Gastrocnemius medialis (tissue), 4 donors: ENCODE results near the gene TET2. TPM values are rescaled to one million over a fixed set of nuclear protein-coding genes. Genes with fewer than 3 reads are reported as not detected.

Source experiments
- ATAC-seq, 2 donors: fragments of 150-250 bp; one replicate each; pipeline ENCODE4 v1.9.1; 2016
- DNase-seq, 2 donors: peaks; one replicate each; pipeline ENCODE4 v3.0.0-alpha.2; 2019
- H3K27ac ChIP-seq, 4 donors: fragments of 200-600 bp; sonication (generic); 1 replicate in 1 of 4; 2 replicates in 3 of 4; pipeline ENCODE4 v1.5.1; 2016 to 2018; ENCODE audit warnings: mild to moderate bottlenecking in 2 of 4, moderate library complexity in 1 of 4
- H3K27me3 ChIP-seq, 3 donors: fragments of 200-600 bp; sonication (generic) in 2 of 3; 1 replicate in 1 of 3; 2 replicates in 2 of 3; pipeline versions ENCODE4 v1.5.1 to v1.6.0; 2016 to 2019; ENCODE audit warnings: mild to moderate bottlenecking in 1 of 3, moderate library complexity in 1 of 3
- H3K36me3 ChIP-seq, 2 donors: fragments of 200-600 bp; sonication (generic) in 1 of 2; one replicate each; pipeline ENCODE4 v1.5.1; 2017 to 2018
- H3K4me1 ChIP-seq, 2 donors: fragments of 200-600 bp; sonication (generic) in 1 of 2; one replicate each; pipeline ENCODE4 v1.5.1; 2016 to 2017; ENCODE audit warnings: mild to moderate bottlenecking in 2 of 2
- H3K4me3 ChIP-seq, 4 donors: fragments of 200-600 bp; sonication (generic) in 3 of 4; 1 replicate in 1 of 4; 2 replicates in 3 of 4; pipeline ENCODE4 v1.5.1; 2016 to 2019; ENCODE audit warnings: mild to moderate bottlenecking in 2 of 4
- H3K9me3 ChIP-seq, 3 donors: fragments of 200-600 bp; sonication (generic) in 2 of 3; 1 replicate in 1 of 3; 2 replicates in 2 of 3; pipeline ENCODE4 v1.5.1; 2016 to 2019
- CTCF ChIP-seq, 5 experiments: fragments of 450-650 bp in 3 of 5; fragments of 200-600 bp in 2 of 5; sonication (generic) in 2 of 5; IDR thresholded peaks in 4 of 5; conservative IDR thresholded peaks in 1 of 5; 1 replicate in 4 of 5; 2 replicates in 1 of 5; pipeline ENCODE4 v1.5.1; 2016 to 2019; ENCODE audit warnings: antibody characterized with exemption in 5 of 5, mild to moderate bottlenecking in 3 of 5, moderate library complexity in 3 of 5
- POLR2A ChIP-seq, 2 donors: fragments of 450-650 bp; IDR thresholded peaks; one replicate each; pipeline ENCODE4 v1.6.1; 2017; ENCODE audit warnings: antibody characterized with exemption in 2 of 2, mild to moderate bottlenecking in 2 of 2, moderate library complexity in 2 of 2
- in situ Hi-C, 4 donors: fragments of 200-750 bp; cut with MboI; loops; one replicate each; pipeline versions ENCODE4 v1.15.0 to v1.8.0; 2017; ENCODE audit warnings: low sequenced_read_pairs in 4 of 4
- intact Hi-C: fragments of 100-400 bp; cut with DNase I; formaldehyde crosslinking; loops from one replicate; pipeline ENCODE4 v1.15.1; 2023; ENCODE audit warnings: low total_unique reads
- total RNA-seq, 4 donors: library from RNA; depleted of rRNA; stranded (reverse); fragments of >200 nt; gene quantifications; one replicate each; pipeline versions ENCODE4 v1.1.0 to v1.2.3, GENCODE V29; 2016

Gene TET2
- total RNA-seq, 4 donors from 2014 or later = 12.9 to 18.0 (median 16.4) TPM

GRCh38 chr4:105274090-105274489 is 127.4 kb downstream of the TET2 start:
- DNase-seq (no peak), ATAC-seq (no peak)
- Histone ChIP-seq H3K4me1 (no peaks in the 10 kb centered on the region), H3K4me3 (no peak overlapping the region), H3K9me3 (no peaks in the 10 kb centered on the region), H3K27ac (no peak overlapping the region), H3K36me3 (peaks cover 0 to 57% of the 10 kb centered on the region in 2 donors), H3K27me3 (no peaks in the 10 kb centered on the region)
- in situ Hi-C loops = no loop called here
- no peak for TF ChIP-seq CTCF (IDR thresholded peaks at IDR 0.05 in 4 of 5, conservative IDR thresholded peaks at IDR 0.05 in 1 of 5)
- TF ChIP-seq POLR2A (IDR thresholded peaks at IDR 0.05) = no peak
- intact Hi-C loops = no loop called here

- DNase-seq = no peak
- no peaks in the 10 kb centered on the region for H3K9me3 ChIP-seq
- intact Hi-C loops (no loop called here), in situ Hi-C loops (no loop called here)
- H3K27ac ChIP-seq = no peak overlapping the region
- no peak for TF ChIP-seq POLR2A (IDR thresholded peaks at IDR 0.05)
- no peak for TF ChIP-seq CTCF (IDR thresholded peaks at IDR 0.05 in 4 of 5, conservative IDR thresholded peaks at IDR 0.05 in 1 of 5)
- peaks cover 0 to 53% of the 10 kb centered on the region in 2 donors for H3K36me3 ChIP-seq
- no peaks in the 10 kb centered on the region for H3K4me1 ChIP-seq
- no peak overlapping the region for H3K4me3 ChIP-seq
- ATAC-seq = no peak
- no peaks in the 10 kb centered on the region for H3K27me3 ChIP-seq
Observed at GRCh38 chr4:105274504-105274903, 127.8 kb downstream of the TET2 start.

DNA sequence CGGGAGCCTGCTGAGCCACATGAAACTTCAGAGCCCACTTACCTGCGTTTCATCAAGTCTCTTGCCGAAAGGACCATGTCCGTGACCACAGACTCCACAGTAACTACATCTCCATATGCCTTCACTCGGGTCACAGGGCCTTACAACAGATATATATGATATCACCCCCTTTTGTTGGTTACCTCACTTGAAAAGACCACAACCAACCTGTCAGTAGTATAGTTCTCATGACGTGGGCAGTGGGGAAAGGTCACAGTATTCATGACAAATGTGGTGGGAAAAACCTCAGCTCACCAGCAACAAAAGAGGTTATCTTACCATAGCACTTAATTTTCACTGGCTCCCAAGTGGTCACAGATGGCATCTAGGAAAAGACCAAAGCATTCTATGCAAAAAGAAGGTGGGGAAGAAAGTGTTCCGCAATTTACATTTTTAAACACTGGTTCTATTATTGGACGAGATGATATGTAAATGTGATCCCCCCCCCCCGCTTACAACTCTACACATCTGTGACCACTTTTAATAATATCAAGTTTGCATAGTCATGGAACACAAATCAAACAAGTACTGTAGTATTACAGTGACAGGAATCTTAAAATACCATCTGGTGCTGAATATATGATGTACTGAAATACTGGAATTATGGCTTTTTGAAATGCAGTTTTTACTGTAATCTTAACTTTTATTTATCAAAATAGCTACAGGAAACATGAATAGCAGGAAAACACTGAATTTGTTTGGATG is 129.9 kb downstream of the TET2 start:
- TF ChIP-seq CTCF (IDR thresholded peaks at IDR 0.05 in 4 of 5, conservative IDR thresholded peaks at IDR 0.05 in 1 of 5) (no peak), POLR2A (IDR thresholded peaks at IDR 0.05) (no peak)
- no peak overlapping the region for H3K4me3 ChIP-seq
- ATAC-seq (no peak), DNase-seq (no peak)
- H3K4me1 ChIP-seq = no peaks in the 10 kb centered on the region
- in situ Hi-C loops = no loop called here
- intact Hi-C loops = no loop called here
- no peak overlapping the region for H3K27ac ChIP-seq
- no peaks in the 10 kb centered on the region for H3K9me3 ChIP-seq
- peaks cover 0 to 35% of the 10 kb centered on the region in 2 donors for H3K36me3 ChIP-seq
- H3K27me3 ChIP-seq = no peaks in the 10 kb centered on the region

DNA sequence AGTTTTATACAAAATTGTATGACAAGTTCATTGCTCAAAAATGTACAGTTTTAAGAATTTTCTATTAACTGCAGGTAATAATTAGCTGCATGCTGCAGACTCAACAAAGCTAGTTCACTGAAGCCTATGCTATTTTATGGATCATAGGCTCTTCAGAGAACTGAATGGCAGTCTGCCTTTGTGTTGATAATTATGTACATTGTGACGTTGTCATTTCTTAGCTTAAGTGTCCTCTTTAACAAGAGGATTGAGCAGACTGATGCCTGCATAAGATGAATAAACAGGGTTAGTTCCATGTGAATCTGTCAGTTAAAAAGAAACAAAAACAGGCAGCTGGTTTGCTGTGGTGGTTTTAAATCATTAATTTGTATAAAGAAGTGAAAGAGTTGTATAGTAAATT is 131.0 kb downstream of the TET2 start:
- H3K4me1 ChIP-seq = no peaks in the 10 kb centered on the region
- no peaks in the 10 kb centered on the region for H3K9me3 ChIP-seq
- H3K4me3 ChIP-seq = no peak overlapping the region
- no peak for DNase-seq
- H3K27me3 ChIP-seq = no peaks in the 10 kb centered on the region
- H3K27ac ChIP-seq = no peak overlapping the region
- no peak for TF ChIP-seq POLR2A (IDR thresholded peaks at IDR 0.05)
- no peak for ATAC-seq
- in situ Hi-C loops (no loop called here), intact Hi-C loops (no loop called here)
- peaks cover 0 to 27% of the 10 kb centered on the region in 2 donors for H3K36me3 ChIP-seq

DNA sequence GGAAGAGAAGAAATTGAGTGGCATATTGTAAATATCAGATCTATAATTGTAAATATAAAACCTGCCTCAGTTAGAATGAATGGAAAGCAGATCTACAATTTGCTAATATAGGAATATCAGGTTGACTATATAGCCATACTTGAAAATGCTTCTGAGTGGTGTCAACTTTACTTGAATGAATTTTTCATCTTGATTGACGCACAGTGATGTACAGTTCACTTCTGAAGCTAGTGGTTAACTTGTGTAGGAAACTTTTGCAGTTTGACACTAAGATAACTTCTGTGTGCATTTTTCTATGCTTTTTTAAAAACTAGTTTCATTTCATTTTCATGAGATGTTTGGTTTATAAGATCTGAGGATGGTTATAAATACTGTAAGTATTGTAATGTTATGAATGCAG is 132.6 kb downstream of the TET2 start:
- no peaks in the 10 kb centered on the region for H3K4me1 ChIP-seq
- no peaks in the 10 kb centered on the region for H3K27me3 ChIP-seq
- no peak for ATAC-seq
- no peak overlapping the region for H3K4me3 ChIP-seq
- peaks cover 0 to 21% of the 10 kb centered on the region in 2 donors for H3K36me3 ChIP-seq
- DNase-seq = no peak
- in situ Hi-C loops = no loop called here
- TF ChIP-seq POLR2A (IDR thresholded peaks at IDR 0.05) (no peak), CTCF (IDR thresholded peaks at IDR 0.05 in 4 of 5, conservative IDR thresholded peaks at IDR 0.05 in 1 of 5) (no peak)
- intact Hi-C loops = no loop called here
- no peak overlapping the region for H3K27ac ChIP-seq
- no peaks in the 10 kb centered on the region for H3K9me3 ChIP-seq
